ENCODE data around the gene ATP1A1. TPM values are rescaled to one million over a fixed set of nuclear protein-coding genes. Genes with fewer than 3 reads are reported as not detected.
A peak's percentile ranks its signal among the peaks of the same experiment; 100 is the strongest.

Gene ATP1A1
- total RNA-seq, 5 donors from 2014 or later (not counting 1 experiment from before 2014, with no cell fraction given) = 230 to 292 (median 266) TPM

DNA sequence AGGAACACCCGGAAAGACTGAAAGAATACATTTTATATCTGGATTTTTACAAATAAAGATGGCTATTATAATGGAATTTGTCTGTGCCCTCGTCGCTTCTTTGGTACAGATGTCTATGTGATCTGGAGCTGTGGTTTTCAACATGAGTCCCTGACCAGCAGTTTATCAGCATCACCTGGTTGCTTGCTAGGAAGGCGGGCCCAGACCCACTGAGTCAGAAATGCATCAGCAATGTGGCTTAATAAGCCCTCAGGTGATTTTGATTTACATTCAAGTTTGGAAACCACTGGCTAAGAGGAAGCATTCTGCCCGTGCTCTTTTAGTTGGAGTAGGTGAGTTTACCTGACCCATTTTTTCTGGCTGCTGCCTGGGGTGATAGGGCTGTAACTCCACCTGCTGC, 31.7 kb downstream of the ATP1A1 start:
- Mint-ChIP-seq H3K27ac (peak overlapping the region; percentile 54 to 55), H3K36me3 (peaks cover 70% of the 10 kb centered on the region), H3K27me3 (no peaks in the 10 kb centered on the region), H3K4me1 (peaks cover 26 to 33% (median 32%) of the 10 kb centered on the region in 3 donors), H3K4me3 (no peak overlapping the region), H3K9me3 (no peaks in the 10 kb centered on the region)
- CTCF ChIA-PET = no interaction called here
- ATAC-seq (replicated peaks in 1 of 4) (no peak), DNase-seq (no peak)
- Histone ChIP-seq H3K4me3 (ENCODE audit: control insufficient read depth in 1 of 2, extremely low read depth in 1 of 2, low read length in 1 of 2) (no peak overlapping the region), H3K27ac (ENCODE audit: low read length) (no peak overlapping the region), H3K36me3 (ENCODE audit: control insufficient read depth in 2 of 2, extremely low read depth in 1 of 2, insufficient read depth in 1 of 2, low read length in 1 of 2) (peaks cover 0 to 88% of the 10 kb centered on the region in 2 donors), H3K9me3 (no peaks in the 10 kb centered on the region), H3K4me1 (ENCODE audit: control insufficient read depth in 1 of 2, extremely low read depth in 1 of 2, insufficient read depth in 2 of 2, low read length in 2 of 2) (peaks cover 0 to 15% of the 10 kb centered on the region in 2 experiments), H3K27me3 (replicated peaks in 1 of 2; ENCODE audit: control insufficient read depth in 2 of 2, extremely low read depth in 1 of 2, insufficient read depth in 2 of 2, low read length in 1 of 2) (no peaks in the 10 kb centered on the region)
- 100% methylated on average over 3 of the region's 5 CpGs for WGBS (ENCODE audit: insufficient coverage)
- POLR2A ChIA-PET = interaction anchor here in 1 of 2 donors (0.6 kb wide), 1 partner anchor 49 kb away, joined by 3 read pairs; no protein-coding TSS in a partner anchor

DNA sequence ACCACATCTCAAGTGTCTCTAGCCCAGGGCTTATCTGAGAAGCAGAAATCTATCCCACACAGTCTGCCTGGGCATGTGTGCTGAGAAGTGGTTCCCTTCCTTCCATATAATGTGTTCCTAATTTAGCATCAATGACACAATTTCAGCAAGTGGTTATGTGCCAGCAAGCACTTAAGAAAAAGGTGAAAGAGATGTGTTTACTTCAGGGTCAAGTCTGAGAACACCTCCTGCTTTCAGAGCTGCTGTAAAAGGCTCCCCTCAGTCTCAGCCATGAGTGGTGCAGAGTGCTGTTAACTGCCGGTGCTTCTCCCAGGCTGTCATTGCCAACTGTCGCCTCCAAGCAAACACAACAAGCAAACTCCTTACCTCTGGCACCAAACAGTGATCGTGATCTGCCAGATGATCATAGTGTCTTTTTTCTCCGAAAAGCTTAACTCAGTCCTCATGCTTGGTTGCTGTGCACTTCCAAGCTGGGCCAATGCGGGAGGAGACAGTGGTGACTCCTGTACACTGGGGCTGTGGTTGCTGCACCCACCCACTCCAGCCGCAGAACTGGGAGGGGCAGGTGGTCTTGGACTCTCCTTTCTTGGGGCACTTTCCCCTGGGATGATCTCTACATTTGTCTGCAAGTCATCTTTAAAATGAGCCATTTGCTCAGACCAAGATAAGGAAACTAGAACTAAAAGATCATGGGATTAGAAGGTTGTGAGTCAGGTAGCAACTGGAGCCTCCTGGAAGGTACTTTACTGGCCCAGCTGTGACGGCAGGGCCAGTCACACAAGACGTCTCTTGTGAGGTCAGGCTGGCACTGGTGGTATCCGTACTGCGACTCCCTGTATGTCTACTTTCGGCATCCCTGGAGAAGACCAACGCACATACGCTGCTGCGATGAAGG, 32.4 kb downstream of the ATP1A1 start:
- Mint-ChIP-seq H3K4me3 (no peak overlapping the region), H3K4me1 (peaks cover 22 to 37% (median 27%) of the 10 kb centered on the region in 3 donors), H3K9me3 (no peaks in the 10 kb centered on the region), H3K27ac (peak overlapping the region; percentile 54 to 55), H3K27me3 (no peaks in the 10 kb centered on the region), H3K36me3 (peaks cover 62% of the 10 kb centered on the region)
- WGBS (ENCODE audit: insufficient coverage) = 86% methylated on average over 14 of the region's 14 CpGs
- ChIA-PET POLR2A (interaction anchor here in 1 of 2 donors (0.6 kb wide), 1 partner anchor 48 kb away, joined by 3 read pairs; no protein-coding TSS in a partner anchor), CTCF (no interaction called here)
- DNase-seq (no peak), ATAC-seq (replicated peaks in 1 of 4) (no peak)
- H3K36me3 ChIP-seq (ENCODE audit: control insufficient read depth in 2 of 2, extremely low read depth in 1 of 2, insufficient read depth in 1 of 2, low read length in 1 of 2) = peaks cover 0 to 80% of the 10 kb centered on the region in 2 donors
- H3K27me3 ChIP-seq (replicated peaks in 1 of 2; ENCODE audit: control insufficient read depth in 2 of 2, extremely low read depth in 1 of 2, insufficient read depth in 2 of 2, low read length in 1 of 2) = no peaks in the 10 kb centered on the region
- H3K4me1 ChIP-seq (ENCODE audit: control insufficient read depth in 1 of 2, extremely low read depth in 1 of 2, insufficient read depth in 2 of 2, low read length in 2 of 2) = peaks cover 0 to 15% of the 10 kb centered on the region in 2 experiments
- no peaks in the 10 kb centered on the region for H3K9me3 ChIP-seq
- no peak overlapping the region for H3K27ac ChIP-seq (ENCODE audit: low read length)
- no peak overlapping the region for H3K4me3 ChIP-seq (ENCODE audit: control insufficient read depth in 1 of 2, extremely low read depth in 1 of 2, low read length in 1 of 2)

DNA sequence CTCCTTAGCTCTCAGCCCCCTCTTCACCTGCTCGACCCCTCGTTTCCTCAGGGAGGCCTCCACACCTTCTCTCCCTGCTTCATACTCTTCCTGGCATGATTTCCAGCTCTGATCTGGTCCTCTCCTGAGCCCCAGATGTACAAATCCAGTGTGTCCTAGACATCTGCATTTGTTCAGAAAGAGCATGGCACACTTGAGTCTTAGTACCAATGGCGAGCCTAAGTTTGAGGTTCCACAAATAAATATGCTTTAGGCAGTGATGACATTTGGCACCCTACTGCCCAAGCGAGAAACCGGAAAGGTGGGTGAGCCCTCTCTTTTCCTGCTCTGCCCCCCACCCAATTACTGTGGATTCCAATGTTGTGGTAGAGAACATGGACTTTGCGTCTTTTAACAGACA, 34.0 kb downstream of the ATP1A1 start:
- Mint-ChIP-seq H3K27ac (peak overlapping the region in 1 of 2 donors; percentile 69), H3K36me3 (peaks cover 47% of the 10 kb centered on the region), H3K4me3 (no peak overlapping the region), H3K9me3 (no peaks in the 10 kb centered on the region), H3K27me3 (no peaks in the 10 kb centered on the region), H3K4me1 (peaks cover 13 to 29% (median 14%) of the 10 kb centered on the region in 3 donors)
- Histone ChIP-seq H3K27me3 (replicated peaks in 1 of 2; ENCODE audit: control insufficient read depth in 2 of 2, extremely low read depth in 1 of 2, insufficient read depth in 2 of 2, low read length in 1 of 2) (no peaks in the 10 kb centered on the region), H3K9me3 (no peaks in the 10 kb centered on the region), H3K4me3 (ENCODE audit: control insufficient read depth in 1 of 2, extremely low read depth in 1 of 2, low read length in 1 of 2) (no peak overlapping the region), H3K36me3 (ENCODE audit: control insufficient read depth in 2 of 2, extremely low read depth in 1 of 2, insufficient read depth in 1 of 2, low read length in 1 of 2) (peaks cover 0 to 65% of the 10 kb centered on the region in 2 donors), H3K4me1 (ENCODE audit: control insufficient read depth in 1 of 2, extremely low read depth in 1 of 2, insufficient read depth in 2 of 2, low read length in 2 of 2) (peaks cover 0 to 7% of the 10 kb centered on the region in 2 experiments), H3K27ac (ENCODE audit: low read length) (no peak overlapping the region)
- CTCF ChIA-PET = interaction anchor here in 1 of 2 donors (1.0 kb wide), 1 partner anchor 174 kb away, joined by 4 read pairs; no protein-coding TSS in a partner anchor
- POLR2A ChIA-PET = interaction anchor here in 1 of 2 donors (0.6 kb wide), 1 partner anchor 1759 kb away, joined by 4 read pairs; no protein-coding TSS in a partner anchor
- 89% methylated on average over 3 of the region's 6 CpGs for WGBS (ENCODE audit: insufficient coverage)
- DNase-seq (no peak), ATAC-seq (replicated peaks in 1 of 4) (no peak)

DNA sequence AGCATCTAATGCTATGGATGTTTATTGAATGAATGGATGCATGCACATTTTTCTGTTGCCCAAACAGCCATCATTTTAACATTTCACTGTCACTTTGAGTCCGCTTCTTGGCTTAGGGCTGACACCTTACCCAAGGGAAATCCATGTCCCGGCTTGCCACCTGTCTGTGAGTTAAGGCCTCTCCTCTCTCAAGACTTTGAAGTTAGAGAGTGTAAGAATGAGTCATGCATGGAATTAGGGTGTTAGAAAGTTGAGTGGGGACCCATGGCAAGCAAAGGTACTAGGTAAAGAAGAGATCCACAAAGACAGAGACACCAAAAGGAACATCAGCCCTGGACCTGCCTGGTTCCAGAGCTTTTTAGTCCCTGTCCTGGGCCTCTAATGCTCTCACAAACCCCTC, 35.1 kb downstream of the ATP1A1 start:
- no peak overlapping the region for H3K4me3 ChIP-seq (ENCODE audit: control insufficient read depth in 1 of 2, extremely low read depth in 1 of 2, low read length in 1 of 2)
- peaks cover 7 to 24% (median 9%) of the 10 kb centered on the region in 3 donors for H3K4me1 Mint-ChIP-seq
- ChIA-PET CTCF (interaction anchor here (0.6 to 1.0 kb wide), 2 partner anchors 175 to 386 kb away, joined by 4 read pairs; no protein-coding TSS in a partner anchor), POLR2A (no interaction called here)
- H3K4me1 ChIP-seq (ENCODE audit: control insufficient read depth in 1 of 2, extremely low read depth in 1 of 2, insufficient read depth in 2 of 2, low read length in 2 of 2) = no peaks in the 10 kb centered on the region
- H3K9me3 Mint-ChIP-seq = no peaks in the 10 kb centered on the region
- H3K4me3 Mint-ChIP-seq = no peak overlapping the region
- H3K27ac Mint-ChIP-seq = peak overlapping the region in 1 of 2 donors; percentile 5
- H3K27me3 ChIP-seq (replicated peaks in 1 of 2; ENCODE audit: control insufficient read depth in 2 of 2, extremely low read depth in 1 of 2, insufficient read depth in 2 of 2, low read length in 1 of 2) = no peaks in the 10 kb centered on the region
- H3K36me3 Mint-ChIP-seq = peaks cover 39% of the 10 kb centered on the region
- DNase-seq (no peak), ATAC-seq (replicated peaks in 1 of 4) (no peak)
- no peak overlapping the region for H3K27ac ChIP-seq (ENCODE audit: low read length)
- no CpG with 5 or more reads among the region's 2 CpGs for WGBS (ENCODE audit: insufficient coverage)
- peaks cover 5 to 53% of the 10 kb centered on the region in 2 donors for H3K36me3 ChIP-seq (ENCODE audit: control insufficient read depth in 2 of 2, extremely low read depth in 1 of 2, insufficient read depth in 1 of 2, low read length in 1 of 2)
- no peaks in the 10 kb centered on the region for H3K9me3 ChIP-seq
- H3K27me3 Mint-ChIP-seq = no peaks in the 10 kb centered on the region

DNA sequence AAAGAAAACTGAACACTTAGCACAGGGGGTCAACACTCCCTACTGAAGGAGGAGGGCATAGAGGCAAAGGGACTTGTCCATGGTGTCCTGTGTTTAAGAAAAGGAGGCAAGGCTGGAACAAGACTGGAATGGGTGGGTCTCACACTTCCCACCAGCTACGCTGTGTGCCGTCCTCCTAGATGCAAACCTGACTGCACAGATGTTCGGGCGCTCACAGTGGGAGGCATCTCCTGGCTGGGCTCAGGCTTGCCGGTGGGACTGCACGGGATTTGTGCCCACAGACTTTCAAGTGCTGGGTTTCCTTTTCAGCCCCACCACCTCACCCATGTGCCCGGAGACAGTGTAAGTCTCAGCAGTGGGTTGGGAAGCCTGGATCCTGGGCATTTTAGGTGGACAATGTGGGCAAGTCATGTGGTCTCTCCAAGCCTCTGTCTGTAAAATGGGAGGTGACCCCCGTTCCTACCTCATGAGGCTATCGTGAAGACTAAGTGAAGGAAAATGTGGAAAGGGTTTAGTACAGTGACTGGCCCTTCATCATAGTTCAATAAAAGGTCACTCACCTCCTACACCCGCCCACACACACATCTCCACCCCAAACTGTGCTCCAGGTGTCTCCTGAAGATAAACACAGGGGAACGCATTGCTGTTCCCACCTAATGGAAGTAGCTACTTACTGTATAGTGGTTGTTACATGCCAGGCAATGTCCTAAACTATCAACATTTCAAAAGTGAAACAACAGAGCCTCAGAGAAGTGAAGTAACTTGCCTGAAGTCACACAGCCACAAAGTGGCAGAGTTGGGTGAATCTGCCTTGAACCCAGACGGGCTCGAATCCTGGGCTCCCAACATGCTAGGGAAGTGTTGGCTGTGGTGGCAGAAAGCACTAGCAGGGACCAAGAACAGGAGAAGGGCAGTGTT, 36.0 kb downstream of the ATP1A1 start:
- H3K4me3 Mint-ChIP-seq = no peak overlapping the region
- DNase-seq (no peak), ATAC-seq (replicated peaks in 1 of 4) (no peak)
- Histone ChIP-seq H3K4me1 (ENCODE audit: control insufficient read depth in 1 of 2, extremely low read depth in 1 of 2, insufficient read depth in 2 of 2, low read length in 2 of 2) (no peaks in the 10 kb centered on the region), H3K27me3 (replicated peaks in 1 of 2; ENCODE audit: control insufficient read depth in 2 of 2, extremely low read depth in 1 of 2, insufficient read depth in 2 of 2, low read length in 1 of 2) (no peaks in the 10 kb centered on the region), H3K4me3 (ENCODE audit: control insufficient read depth in 1 of 2, extremely low read depth in 1 of 2, low read length in 1 of 2) (no peak overlapping the region), H3K36me3 (ENCODE audit: control insufficient read depth in 2 of 2, extremely low read depth in 1 of 2, insufficient read depth in 1 of 2, low read length in 1 of 2) (peaks cover 5 to 44% of the 10 kb centered on the region in 2 donors), H3K9me3 (no peaks in the 10 kb centered on the region), H3K27ac (ENCODE audit: low read length) (no peak overlapping the region)
- H3K27me3 Mint-ChIP-seq = no peaks in the 10 kb centered on the region
- peak overlapping the region in 1 of 2 donors; percentile 51 for H3K27ac Mint-ChIP-seq
- no peaks in the 10 kb centered on the region for H3K9me3 Mint-ChIP-seq
- ChIA-PET POLR2A (no interaction called here), CTCF (interaction anchor here in 1 of 2 donors (0.6 kb wide), 1 partner anchor 386 kb away, joined by 4 read pairs; no protein-coding TSS in a partner anchor)
- H3K4me1 Mint-ChIP-seq = peaks cover 10 to 26% (median 14%) of the 10 kb centered on the region in 3 donors
- H3K36me3 Mint-ChIP-seq = peaks cover 36% of the 10 kb centered on the region
- WGBS (ENCODE audit: insufficient coverage) = 95% methylated on average over 8 of the region's 13 CpGs

DNA sequence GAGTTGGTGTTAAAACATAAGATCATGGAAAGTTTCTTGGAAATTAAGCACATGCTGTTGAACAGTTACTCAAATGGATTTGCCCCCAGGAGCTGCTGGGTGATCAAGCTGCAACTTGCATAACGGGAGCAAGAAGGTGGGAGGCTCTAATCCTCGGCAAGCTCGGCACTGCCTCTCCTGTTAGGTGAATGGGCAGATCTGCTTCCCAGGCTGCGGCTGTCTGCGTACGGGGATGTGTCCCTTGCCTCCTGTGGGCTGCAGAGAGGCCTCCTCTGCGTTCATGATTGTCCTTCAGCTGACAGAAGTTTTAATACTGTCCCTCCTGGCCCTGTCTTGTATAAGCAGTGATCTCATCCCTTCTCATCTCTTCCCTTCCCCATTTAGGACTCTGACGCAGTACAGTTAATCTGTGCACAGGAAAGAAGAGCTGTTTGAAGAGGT, 36.7 kb downstream of the ATP1A1 start:
- Histone ChIP-seq H3K27ac (ENCODE audit: low read length) (no peak overlapping the region), H3K36me3 (ENCODE audit: control insufficient read depth in 2 of 2, extremely low read depth in 1 of 2, insufficient read depth in 1 of 2, low read length in 1 of 2) (peaks cover 5 to 37% of the 10 kb centered on the region in 2 donors), H3K4me1 (ENCODE audit: control insufficient read depth in 1 of 2, extremely low read depth in 1 of 2, insufficient read depth in 2 of 2, low read length in 2 of 2) (no peaks in the 10 kb centered on the region), H3K9me3 (no peaks in the 10 kb centered on the region), H3K27me3 (replicated peaks in 1 of 2; ENCODE audit: control insufficient read depth in 2 of 2, extremely low read depth in 1 of 2, insufficient read depth in 2 of 2, low read length in 1 of 2) (no peaks in the 10 kb centered on the region), H3K4me3 (ENCODE audit: control insufficient read depth in 1 of 2, extremely low read depth in 1 of 2, low read length in 1 of 2) (no peak overlapping the region)
- no peak for DNase-seq
- Mint-ChIP-seq H3K36me3 (peaks cover 32% of the 10 kb centered on the region), H3K27me3 (no peaks in the 10 kb centered on the region), H3K4me3 (no peak overlapping the region), H3K4me1 (peaks cover 10 to 27% (median 18%) of the 10 kb centered on the region in 3 donors), H3K9me3 (no peaks in the 10 kb centered on the region), H3K27ac (peak overlapping the region in 1 of 2 donors; percentile 7)
- CTCF ChIA-PET = no interaction called here
- POLR2A ChIA-PET = no interaction called here
- WGBS (ENCODE audit: insufficient coverage) = 100% methylated on average over 5 of the region's 8 CpGs
- no peak for ATAC-seq (replicated peaks in 1 of 4)

Measured in T-cell (primary cell).